GM18507 (cell line): ENCODE data around the gene CMTM8.
"Not testable (repeated sequence)": the region's sequence is repeated elsewhere in the genome, so short reads cannot be mapped to it uniquely, and the experiment has no call there.

Experiments used
- DNase-seq: peaks from one replicate; pipeline ENCODE4 v3.0.0; 2011; ENCODE audit warnings: low read depth; ENCODE audit not compliant: insufficient read length; ENCODE audit errors: extremely low spot score
- FAIRE-seq: peaks from 2 replicates; lab custom pipeline; 2011; peaks lifted over from hg19 to GRCh38; lab: Jason Lieb, UNC

The CMTM8 gene

GRCh38 chr3:32226875-32227500, 11.5 kb upstream of the CMTM8 start:
- FAIRE-seq (no peak), DNase-seq (no peak)

- not testable (repeated sequence) for FAIRE-seq, DNase-seq
Observed at GRCh38 chr3:32228743-32229142, 9.7 kb upstream of the CMTM8 start.

- FAIRE-seq (no peak), DNase-seq (no peak)
Observed at GRCh38 chr3:32229565-32229964, 8.9 kb upstream of the CMTM8 start.

- no peak for FAIRE-seq
- DNase-seq = no peak
Observed at GRCh38 chr3:32236377-32236776, 2.1 kb upstream of the CMTM8 start.

- no peak for FAIRE-seq
- no peak for DNase-seq
Observed at GRCh38 chr3:32237670-32238452, 619 bp upstream of the CMTM8 start.

- no peak for DNase-seq
- no peak for FAIRE-seq
Observed at GRCh38 chr3:32239307-32240158, 1.1 kb downstream of the CMTM8 start.

GRCh38 chr3:32240159-32240545, 1.7 kb downstream of the CMTM8 start:
- FAIRE-seq (no peak), DNase-seq (no peak)

GRCh38 chr3:32241100-32241499, 2.6 kb downstream of the CMTM8 start:
- no peak for FAIRE-seq
- DNase-seq = no peak

- FAIRE-seq (no peak), DNase-seq (no peak)
Observed at GRCh38 chr3:32243519-32243918, 5.0 kb downstream of the CMTM8 start.

GRCh38 chr3:32245200-32245599, 6.7 kb downstream of the CMTM8 start:
- no peak for DNase-seq
- no peak for FAIRE-seq

- DNase-seq (no peak), FAIRE-seq (no peak)
Observed at GRCh38 chr3:32246079-32246675, 7.7 kb downstream of the CMTM8 start.

GRCh38 chr3:32249184-32249782, 10.8 kb downstream of the CMTM8 start:
- no peak for FAIRE-seq
- DNase-seq = no peak

- DNase-seq (no peak), FAIRE-seq (no peak)
Observed at GRCh38 chr3:32254268-32254667, 15.8 kb downstream of the CMTM8 start.

- no peak for DNase-seq
- no peak for FAIRE-seq
Observed at GRCh38 chr3:32255345-32255744, 16.9 kb downstream of the CMTM8 start.

- DNase-seq = no peak
- no peak for FAIRE-seq
Observed at GRCh38 chr3:32256206-32256605, 17.7 kb downstream of the CMTM8 start.

GRCh38 chr3:32257042-32257441, 18.6 kb downstream of the CMTM8 start:
- DNase-seq (no peak), FAIRE-seq (no peak)

GRCh38 chr3:32257641-32258438, 19.4 kb downstream of the CMTM8 start:
- FAIRE-seq (no peak), DNase-seq (no peak)

- no peak for FAIRE-seq
- no peak for DNase-seq
Observed at GRCh38 chr3:32258869-32259268, 20.4 kb downstream of the CMTM8 start.

- DNase-seq (no peak), FAIRE-seq (no peak)
Observed at GRCh38 chr3:32261545-32261944, 23.1 kb downstream of the CMTM8 start.
